Measurements from ENCODE around the gene KCNA2. TPM values are rescaled to one million over a fixed set of nuclear protein-coding genes. Genes with fewer than 3 reads are reported as not detected.

The KCNA2 gene
- total and polyA plus RNA-seq, 2 of the 4 experiments (the other 2 are of a cell fraction), result not detected

DNA sequence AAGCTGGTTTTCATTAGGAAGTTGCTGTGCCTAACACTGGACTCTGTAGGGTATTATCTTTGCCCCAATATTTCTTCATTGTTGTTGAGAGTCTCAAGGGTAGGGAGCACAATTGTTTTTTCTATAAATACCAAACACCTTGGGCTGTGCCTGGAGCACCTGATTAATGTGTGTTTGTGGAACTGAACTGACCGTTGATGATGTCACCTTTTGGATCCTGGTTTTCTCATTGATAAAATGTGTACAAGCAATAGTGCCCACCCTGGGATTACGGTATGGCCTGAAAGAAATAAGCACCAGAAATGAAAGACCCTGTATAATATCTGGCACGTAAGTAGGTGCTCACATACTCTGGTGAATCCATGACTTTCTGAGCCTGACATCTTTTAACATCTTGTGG, 39.3 kb downstream of the KCNA2 start:
- Histone ChIP-seq H3K27ac (ENCODE audit: insufficient read depth, low read length) (no peak overlapping the region), H2BK5ac (ENCODE audit: low read depth, low read length, poor library complexity, severe bottlenecking) (no peak overlapping the region), H3K56ac (ENCODE audit: extremely low read depth, insufficient read depth, low read length) (no peak overlapping the region), H2BK15ac (ENCODE audit: low read depth, low read length) (no peak overlapping the region), H3K4ac (ENCODE audit: low read depth, low read length) (no peak overlapping the region), H2AK9ac (replicated peaks; ENCODE audit: low read depth, low read length, poor library complexity) (no peak overlapping the region), H2AFZ (replicated peaks; ENCODE audit: low read length, poor library complexity) (no peak overlapping the region), H3K9me3 (ENCODE audit: control insufficient read depth, insufficient read depth, low read length) (no peaks in the 10 kb centered on the region), H3K4me3 (ENCODE audit: insufficient read depth, low read depth, low read length) (no peak overlapping the region), H3K9me1 (ENCODE audit: insufficient read depth, low read length) (no peaks in the 10 kb centered on the region), H2BK120ac (ENCODE audit: low read depth, low read length) (no peak overlapping the region), H3K18ac (ENCODE audit: low read depth, low read length) (no peak overlapping the region), H3K4me1 (ENCODE audit: control insufficient read depth, insufficient read depth, low read length) (no peaks in the 10 kb centered on the region), H4K5ac (ENCODE audit: low read depth, low read length) (no peak overlapping the region), H4K8ac (ENCODE audit: low read depth in 2 of 2, low read length in 2 of 2) (no peak overlapping the region), H2BK20ac (ENCODE audit: low read depth, low read length) (no peak overlapping the region), H2AK5ac (ENCODE audit: low read depth, low read length) (no peak overlapping the region), H3K4me2 (ENCODE audit: low read depth, low read length) (no peak overlapping the region), H3K79me1 (ENCODE audit: low read depth in 1 of 2, low read length in 2 of 2) (no peaks in the 10 kb centered on the region), H3K14ac (replicated peaks; ENCODE audit: low read depth, low read length) (no peak overlapping the region), H3K36me3 (ENCODE audit: control insufficient read depth, insufficient read depth, low read length) (no peaks in the 10 kb centered on the region), H4K20me1 (ENCODE audit: insufficient read depth, low read length) (no peaks in the 10 kb centered on the region), H3K23ac (ENCODE audit: low read depth, low read length) (no peak overlapping the region), H4K91ac (ENCODE audit: insufficient read depth, low read depth, low read length) (no peak overlapping the region), H3K27me3 (ENCODE audit: control insufficient read depth, insufficient read depth, low read length) (peaks cover 4% of the 10 kb centered on the region), H3K9ac (ENCODE audit: low read depth, low read length) (no peak overlapping the region)
- intact Hi-C loops (cut with micrococcal nuclease), result no loop called here
- no CpG with 5 or more reads among the region's 3 CpGs for WGBS, 2 experiments (ENCODE audit: extremely low coverage in 2 of 2, insufficient read length in 1 of 2)
- POLR2A ChIA-PET (ENCODE audit: unreplicated experiment), result no interaction called here
- BruUV-seq (replicated peaks), result no TSS peak
- DNase-seq, result no peak
- no peak for TF ChIP-seq RFX5 (IDR thresholded peaks at IDR 0.05; ENCODE audit: low read depth, low read length)
- no peak for TF ChIP-seq MAFK (IDR thresholded peaks at IDR 0.05; ENCODE audit: low read depth, low read length)
- TF ChIP-seq, protein P1, sequence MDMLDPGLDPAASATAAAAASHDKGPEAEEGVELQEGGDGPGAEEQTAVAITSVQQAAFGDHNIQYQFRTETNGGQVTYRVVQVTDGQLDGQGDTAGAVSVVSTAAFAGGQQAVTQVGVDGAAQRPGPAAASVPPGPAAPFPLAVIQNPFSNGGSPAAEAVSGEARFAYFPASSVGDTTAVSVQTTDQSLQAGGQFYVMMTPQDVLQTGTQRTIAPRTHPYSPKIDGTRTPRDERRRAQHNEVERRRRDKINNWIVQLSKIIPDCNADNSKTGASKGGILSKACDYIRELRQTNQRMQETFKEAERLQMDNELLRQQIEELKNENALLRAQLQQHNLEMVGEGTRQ (IDR thresholded peaks at IDR 0.05; ENCODE audit: low read depth, low read length), result no peak
- TF ChIP-seq, protein P2, sequence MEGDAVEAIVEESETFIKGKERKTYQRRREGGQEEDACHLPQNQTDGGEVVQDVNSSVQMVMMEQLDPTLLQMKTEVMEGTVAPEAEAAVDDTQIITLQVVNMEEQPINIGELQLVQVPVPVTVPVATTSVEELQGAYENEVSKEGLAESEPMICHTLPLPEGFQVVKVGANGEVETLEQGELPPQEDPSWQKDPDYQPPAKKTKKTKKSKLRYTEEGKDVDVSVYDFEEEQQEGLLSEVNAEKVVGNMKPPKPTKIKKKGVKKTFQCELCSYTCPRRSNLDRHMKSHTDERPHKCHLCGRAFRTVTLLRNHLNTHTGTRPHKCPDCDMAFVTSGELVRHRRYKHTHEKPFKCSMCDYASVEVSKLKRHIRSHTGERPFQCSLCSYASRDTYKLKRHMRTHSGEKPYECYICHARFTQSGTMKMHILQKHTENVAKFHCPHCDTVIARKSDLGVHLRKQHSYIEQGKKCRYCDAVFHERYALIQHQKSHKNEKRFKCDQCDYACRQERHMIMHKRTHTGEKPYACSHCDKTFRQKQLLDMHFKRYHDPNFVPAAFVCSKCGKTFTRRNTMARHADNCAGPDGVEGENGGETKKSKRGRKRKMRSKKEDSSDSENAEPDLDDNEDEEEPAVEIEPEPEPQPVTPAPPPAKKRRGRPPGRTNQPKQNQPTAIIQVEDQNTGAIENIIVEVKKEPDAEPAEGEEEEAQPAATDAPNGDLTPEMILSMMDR (conservative IDR thresholded peaks at IDR 0.05; ENCODE audit: low read depth, low read length), result no peak
- TF ChIP-seq, protein P3, sequence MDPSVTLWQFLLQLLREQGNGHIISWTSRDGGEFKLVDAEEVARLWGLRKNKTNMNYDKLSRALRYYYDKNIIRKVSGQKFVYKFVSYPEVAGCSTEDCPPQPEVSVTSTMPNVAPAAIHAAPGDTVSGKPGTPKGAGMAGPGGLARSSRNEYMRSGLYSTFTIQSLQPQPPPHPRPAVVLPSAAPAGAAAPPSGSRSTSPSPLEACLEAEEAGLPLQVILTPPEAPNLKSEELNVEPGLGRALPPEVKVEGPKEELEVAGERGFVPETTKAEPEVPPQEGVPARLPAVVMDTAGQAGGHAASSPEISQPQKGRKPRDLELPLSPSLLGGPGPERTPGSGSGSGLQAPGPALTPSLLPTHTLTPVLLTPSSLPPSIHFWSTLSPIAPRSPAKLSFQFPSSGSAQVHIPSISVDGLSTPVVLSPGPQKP (IDR thresholded peaks at IDR 0.05; ENCODE audit: borderline replicate concordance, low read depth, low read length), result no peak
- TF ChIP-seq POLR2A (IDR thresholded peaks at IDR 0.05; ENCODE audit: low read depth, low read length), result no peak
- TF ChIP-seq BHLHE40 (IDR thresholded peaks at IDR 0.05; ENCODE audit: low read depth, low read length), result no peak
- TF ChIP-seq CHD1 (IDR thresholded peaks at IDR 0.05; ENCODE audit: low read depth, low read length), result no peak
- no peak for TF ChIP-seq RAD21 (IDR thresholded peaks at IDR 0.05; ENCODE audit: low read length)
- dilution Hi-C loops (cut with HindIII; ENCODE audit: low sequenced_read_pairs, unreplicated experiment), result no loop called here
- CTCF ChIA-PET, result no interaction called here
- in situ Hi-C loops (cut with MboI; ENCODE audit: low sequenced_read_pairs), result no loop called here
- no peak for ATAC-seq (ENCODE audit: low read depth)

All from IMR-90 (cell line).